Activated CD4-positive, alpha-beta T cell treated with anti-CD3 and anti-CD28 coated beads for 24 hours (primary cell): ENCODE measurements around the gene CHCHD6.

Source experiments
- DNase-seq, 2 donors: peaks; one replicate each; pipeline ENCODE4 v3.0.0-alpha.2; 2020; ENCODE audit warnings: low read depth in 2 of 2

The CHCHD6 gene

DNA sequence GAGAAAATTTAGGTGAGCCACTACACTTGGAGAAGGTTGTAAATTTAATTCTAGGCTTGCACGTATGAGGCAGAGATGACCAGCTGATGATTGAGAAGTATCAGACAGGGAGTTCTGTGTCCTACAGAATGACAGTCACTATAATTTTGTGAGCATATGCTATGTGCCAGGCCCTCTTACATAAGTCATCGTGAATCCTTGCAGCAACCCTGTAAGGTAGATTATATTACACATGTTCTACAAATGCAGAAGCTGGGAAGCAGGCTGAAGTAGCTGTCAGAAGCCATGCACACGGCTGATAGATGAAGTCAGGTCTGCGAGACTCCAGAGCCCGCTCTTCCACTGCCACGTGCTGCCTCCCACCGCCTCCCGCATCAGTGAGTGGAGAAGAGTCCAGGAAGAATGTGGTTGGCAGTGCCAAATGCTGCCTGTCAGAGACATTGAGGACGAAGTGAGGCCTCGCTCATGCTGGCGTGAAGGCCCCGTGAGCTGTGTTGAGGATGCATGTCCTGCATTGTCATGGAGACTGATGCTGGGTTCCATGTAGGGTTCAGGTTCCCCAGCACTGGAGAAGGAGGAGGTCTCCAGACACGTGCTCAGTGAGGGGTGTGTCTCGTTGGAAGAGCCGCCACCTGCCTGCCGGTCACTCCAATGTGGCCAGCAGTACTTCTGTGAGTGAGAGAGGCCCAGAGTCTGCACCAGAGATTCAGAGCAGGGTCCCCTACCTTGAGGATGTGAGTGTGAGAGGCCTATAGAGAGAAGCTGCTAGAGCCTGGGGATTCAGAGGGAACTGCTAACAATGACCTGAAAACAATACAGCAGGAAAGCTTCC lies 155.6 kb downstream of the CHCHD6 start:
- DNase-seq = no peak

DNA sequence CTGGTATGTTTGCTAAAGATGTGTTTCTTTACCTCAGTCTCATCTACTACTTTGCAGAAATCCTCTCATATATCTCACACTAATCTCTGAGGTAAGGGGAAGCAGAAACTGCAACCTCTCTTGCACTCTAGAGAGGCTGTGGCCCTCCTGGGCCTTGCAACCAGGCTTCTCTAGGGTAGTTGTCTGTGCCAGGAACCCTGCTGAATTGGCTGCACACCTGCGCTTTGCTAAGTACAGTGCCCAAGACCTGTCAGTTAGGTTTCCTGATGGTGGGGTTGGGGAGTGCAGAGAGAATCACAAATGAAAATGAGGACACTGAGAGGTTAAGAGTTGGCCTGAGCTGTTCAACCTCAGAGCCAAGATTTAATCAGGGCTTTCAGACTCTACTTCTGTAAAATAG lies 161.7 kb downstream of the CHCHD6 start:
- no peak for DNase-seq

DNA sequence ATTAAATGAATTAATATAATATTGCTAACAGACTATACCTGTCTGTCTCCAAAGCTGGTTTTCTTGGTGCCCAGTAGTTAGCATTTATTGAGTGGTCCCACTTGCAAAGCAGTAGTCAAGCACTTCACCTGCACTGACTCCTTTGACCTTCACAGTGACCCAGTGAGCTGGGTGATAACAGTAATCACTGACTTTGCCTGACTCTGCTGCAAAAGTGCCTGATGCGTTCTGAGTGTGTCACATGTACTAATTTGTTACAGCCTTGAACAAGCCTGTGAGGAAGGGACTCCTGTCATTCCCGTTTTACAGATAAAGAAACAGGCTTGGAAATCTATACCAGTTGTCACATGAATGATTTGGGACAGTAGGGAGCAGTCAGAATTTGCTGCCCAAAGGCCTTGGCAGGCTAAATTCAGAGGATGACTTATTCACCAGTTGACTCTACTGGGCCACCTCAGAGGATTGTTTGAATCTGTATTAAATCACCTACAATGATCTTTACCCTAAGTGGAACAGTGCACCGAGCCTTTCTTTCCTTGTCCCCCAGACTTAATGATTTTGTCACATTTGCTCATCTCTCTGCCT lies 162.2 kb downstream of the CHCHD6 start:
- no peak for DNase-seq

DNA sequence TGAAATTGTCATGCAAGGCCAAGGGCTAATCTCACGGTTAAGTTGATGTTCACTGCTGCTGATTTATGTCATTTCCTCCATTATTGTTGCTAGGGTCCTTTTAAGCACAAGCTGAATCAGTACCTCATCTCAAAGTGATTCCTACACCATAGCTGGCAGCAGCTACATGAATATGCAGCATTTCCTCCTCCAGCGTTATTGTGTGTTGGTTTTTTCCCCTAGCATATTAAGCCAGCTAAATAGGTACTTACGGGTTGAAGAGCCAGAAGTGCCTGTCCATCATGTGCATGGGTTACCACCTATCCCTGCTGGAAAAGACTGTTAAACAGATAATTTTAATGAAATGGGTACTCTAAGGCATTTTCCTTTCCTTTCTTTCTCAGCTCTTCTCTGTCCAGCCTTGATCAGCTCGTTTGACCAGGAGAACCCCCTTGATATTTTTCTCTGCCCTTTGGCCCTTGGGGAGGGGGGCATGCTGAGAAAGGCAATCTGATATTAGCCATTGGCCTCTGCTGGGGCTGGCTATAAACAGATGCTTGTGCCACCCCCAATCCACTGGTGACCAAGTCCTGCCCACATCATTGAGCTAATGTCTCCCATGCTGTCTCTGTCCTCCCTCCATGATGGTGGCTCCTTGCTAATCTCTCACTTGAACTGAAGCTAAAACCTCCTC lies 163.3 kb downstream of the CHCHD6 start:
- DNase-seq = no peak

DNA sequence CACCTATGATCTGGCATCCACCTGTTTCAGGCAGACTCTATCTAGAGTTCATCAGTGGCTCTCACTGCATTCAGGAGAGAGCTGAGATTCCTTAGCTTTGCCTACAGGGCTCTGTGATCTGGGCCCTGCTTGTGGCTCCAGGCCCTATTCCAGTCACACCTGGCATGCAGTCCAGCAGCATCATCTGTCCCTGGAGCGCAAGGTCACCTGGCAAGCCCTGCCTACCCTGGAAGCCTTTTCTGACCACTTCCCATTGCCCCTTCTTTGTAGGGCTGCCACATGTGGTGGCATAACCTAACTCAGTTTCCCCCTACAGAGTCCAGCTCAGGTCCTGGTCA lies 163.8 kb downstream of the CHCHD6 start:
- DNase-seq = no peak

DNA sequence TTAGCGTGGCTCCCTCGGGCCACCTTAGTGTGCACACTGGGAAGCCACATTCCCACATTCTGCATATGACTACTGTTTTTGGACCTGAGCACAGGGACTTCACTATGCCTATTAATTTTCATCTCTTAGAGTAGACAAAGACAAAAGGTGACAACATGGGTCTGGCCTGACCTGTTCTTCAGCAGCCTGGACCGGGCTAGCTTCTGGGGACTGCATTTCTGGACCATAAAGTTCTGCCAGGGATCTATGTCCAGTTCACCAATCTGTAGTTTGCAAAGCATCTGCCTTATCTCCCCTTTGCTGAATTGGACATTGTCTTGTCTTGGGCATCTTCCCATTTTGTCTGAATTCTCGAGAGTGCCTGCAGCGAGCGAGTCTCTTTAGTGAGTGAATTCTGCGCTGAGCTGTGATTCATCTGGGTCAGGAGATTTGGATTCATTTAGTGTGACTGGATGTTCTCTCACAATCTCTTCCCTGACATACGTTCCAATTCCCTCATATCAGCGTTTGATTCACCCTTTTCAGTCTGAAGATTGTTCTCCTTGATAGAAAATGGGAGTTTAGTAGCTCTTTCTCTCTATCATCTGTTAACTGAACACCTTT lies 166.7 kb downstream of the CHCHD6 start:
- no peak for DNase-seq

DNA sequence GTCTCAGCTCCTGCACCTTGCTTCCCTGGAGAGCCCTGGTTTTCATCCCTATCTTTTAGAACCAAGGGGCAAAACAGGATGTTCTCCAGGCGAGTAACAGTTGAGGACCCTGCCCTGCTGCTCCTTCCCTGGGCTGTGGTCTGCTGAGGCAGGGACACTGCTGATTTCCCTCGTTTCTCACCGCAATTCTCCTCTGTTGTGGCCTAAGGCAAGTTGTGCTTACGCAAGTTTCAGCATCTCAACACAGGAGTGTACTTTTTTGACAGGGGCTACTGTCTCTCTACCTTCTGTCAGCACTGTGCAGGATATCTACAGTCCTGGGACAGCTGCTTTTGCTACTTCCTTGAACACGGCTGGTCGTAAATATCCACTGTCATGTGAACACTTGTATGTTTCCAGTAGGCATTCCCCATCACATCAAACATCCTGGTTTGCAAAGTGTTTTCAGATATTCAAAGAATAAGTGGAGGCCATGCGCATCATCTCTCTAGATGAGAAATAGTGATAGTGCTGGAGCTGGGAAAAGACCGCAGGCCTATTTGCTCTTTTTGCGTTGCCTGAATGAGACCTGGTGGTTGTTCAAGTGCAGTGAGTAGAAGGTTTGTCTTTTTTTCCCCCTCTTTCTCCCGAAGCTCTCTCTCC lies 168.8 kb downstream of the CHCHD6 start:
- no peak for DNase-seq

DNA sequence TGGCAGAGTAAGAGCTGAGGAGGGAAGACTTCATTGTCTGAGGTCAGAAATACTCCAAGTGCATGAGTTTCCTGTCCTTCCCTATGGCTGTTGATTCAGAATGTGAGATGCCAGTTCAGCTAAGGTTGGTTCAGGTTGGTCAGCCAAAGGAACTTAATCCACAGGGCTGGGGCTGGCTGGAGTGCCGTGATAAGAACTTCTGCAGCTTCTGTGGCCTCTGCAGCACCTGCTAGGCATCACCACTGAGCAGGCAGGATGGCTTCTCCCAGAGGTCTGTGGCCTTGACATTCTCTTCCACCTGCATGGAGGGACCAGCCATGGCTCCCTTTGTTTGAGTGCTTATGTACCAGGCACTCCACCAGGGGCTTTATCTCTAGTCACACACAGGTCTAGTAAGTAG lies 169.4 kb downstream of the CHCHD6 start:
- no peak for DNase-seq

DNA sequence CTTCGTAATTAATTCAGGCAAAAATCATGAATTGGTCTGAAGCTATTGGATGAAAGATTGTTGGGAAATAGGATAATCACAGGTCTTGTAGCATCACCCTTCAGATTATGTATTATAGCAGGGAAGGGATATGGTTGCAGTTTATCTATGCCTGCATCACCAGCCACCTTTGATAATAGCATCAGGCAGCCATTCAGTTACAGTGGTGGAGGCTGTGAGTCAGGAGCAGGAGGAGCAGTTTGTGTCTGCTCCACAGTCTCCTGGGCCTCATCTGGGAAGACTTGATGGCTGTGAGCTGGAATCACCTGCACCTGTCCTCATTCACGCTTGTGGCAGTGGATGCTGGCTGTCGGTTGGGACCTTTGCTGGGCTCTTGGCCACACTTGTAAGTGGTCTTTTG lies 174.6 kb downstream of the CHCHD6 start:
- no peak for DNase-seq

DNA sequence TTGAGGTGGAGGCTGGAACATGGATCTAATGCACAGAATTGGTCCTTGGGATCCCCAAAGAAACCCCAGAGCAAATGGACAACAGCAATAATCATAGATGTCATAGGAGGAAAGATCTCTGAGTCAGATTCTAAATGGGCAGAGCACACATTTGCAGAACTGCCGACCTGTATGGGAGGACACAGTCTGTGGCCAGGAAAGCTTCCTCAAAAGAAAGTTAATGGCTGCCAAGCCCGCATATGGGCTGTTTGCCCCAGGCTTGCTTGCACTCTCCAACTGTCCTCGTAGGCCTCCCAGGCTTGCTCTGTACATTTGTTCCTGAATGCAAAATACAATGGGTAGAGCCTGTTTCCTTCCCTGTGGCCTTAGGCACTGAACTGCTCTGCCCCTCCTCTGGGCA lies 176.9 kb downstream of the CHCHD6 start:
- DNase-seq = no peak

DNA sequence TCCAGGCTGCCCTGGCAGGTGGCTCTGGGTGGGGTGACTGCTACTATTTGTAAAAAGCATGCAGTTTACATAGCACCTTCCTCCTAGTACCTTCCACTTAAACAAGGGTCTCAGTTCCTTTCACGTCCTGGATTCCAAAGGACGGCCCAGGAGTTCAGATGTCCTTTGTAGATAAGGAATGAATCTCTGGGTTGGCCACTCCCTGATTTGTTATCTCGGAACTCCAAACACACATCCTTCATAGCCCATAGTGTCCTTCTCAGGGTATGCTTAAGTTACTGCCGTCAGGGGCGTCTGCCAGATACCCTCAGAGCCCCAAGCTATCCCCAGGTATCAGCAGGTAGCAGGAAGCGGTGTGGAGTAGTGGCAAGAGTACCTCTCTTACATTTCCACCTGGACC lies 177.8 kb downstream of the CHCHD6 start:
- DNase-seq = no peak

DNA sequence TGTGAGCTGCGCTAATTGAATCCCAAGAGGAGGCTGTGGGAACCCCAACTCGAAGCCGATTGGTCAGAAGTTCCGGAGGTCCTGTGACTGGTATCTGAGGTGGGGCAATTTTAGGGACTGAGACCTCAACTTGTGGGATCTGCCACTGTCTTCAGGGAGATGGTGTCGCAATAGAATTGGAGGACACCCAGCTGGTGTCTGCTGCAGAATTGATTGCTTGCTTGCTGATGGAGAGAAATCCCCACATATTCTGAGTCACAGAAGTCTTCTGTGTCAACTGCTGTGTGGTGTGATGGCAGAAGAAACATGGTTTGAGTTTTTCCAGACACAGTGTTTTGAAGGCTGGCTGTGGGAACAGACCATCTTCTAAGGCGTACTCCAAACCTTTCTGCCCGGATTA lies 179.2 kb downstream of the CHCHD6 start:
- no peak for DNase-seq

DNA sequence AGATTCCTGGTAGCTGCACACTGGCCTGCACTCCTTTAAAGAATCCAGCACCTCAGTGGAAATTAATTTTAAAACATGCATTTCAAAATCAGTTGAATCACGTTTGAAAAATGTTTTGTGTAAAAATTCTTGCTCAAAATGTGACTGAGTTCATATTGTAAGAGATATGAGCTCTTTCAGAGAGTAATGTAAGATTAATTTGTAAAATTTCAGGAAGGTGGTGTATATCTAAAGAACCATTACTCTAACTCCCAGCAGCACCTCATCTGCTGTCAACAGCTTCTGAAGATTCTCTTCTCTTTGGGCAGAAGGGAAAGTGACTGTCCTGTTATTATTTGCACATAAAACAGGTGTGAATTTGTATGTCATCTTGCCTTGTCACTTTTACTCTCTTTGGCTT lies 181.4 kb downstream of the CHCHD6 start:
- no peak for DNase-seq

DNA sequence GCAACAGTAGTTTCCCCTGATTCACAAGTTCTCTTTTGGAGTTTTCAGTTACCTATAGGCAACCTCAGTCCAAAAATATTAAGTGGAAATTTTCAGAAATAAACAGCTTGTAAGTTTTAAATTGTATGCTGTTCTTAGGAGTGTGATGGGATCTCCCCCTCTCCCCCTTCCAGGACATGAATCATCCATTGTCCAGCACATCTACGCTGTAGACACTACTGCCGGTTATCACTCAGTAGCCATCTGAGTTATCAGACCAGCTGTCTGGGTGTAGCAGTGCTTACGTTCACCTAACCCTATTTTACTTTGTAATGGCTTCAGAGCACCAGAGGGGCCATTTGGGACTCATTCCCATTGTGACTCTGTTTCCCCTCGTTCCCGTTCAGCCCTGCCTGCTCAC lies 182.2 kb downstream of the CHCHD6 start:
- DNase-seq = no peak

DNA sequence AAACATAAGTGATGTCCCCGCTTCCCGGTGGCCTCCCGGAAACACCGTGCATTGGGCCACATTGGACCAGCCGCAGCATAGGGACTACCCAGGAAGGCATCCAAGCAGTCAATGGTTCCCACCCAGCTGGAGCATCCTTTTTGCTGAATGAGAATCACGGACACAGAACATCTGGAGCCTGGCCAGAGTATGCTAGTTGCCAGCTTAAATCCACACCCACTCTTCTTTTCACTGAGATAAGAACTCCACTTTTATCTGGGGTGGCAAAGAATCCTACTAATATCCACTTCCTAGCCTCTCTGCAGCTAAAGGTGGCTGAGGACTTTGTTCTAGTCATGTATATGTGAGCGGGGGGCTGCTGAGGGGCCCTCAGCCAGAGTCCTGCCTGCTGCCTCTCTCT lies 183.6 kb downstream of the CHCHD6 start:
- no peak for DNase-seq

DNA sequence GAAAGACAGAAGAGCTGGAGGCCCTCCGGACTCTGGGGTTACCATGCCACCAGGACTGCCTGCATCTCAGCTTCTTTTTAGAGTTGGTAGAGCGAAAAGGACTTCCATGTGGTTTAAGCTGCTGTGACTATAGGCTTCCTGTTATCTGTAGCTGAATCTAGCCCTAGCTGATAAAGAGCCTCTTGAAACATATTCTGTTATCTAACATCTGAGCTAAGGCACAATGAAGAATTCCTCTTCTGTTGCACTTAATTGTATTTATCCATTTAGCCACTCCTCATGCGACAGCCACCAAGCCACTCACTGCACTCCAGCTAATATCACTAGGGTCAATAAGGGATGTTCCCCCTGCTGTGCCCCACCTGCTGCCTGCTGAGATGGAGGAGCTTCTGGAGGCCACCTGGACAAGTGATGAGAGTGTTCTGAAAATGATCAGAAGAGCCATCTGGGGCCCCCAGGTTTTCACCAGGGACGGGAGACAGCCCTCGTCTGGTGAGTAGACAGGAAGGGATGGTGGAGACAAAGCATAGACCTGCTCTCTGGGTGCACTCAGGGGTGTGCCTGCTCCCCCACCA lies 184.2 kb downstream of the CHCHD6 start:
- DNase-seq = no peak

DNA sequence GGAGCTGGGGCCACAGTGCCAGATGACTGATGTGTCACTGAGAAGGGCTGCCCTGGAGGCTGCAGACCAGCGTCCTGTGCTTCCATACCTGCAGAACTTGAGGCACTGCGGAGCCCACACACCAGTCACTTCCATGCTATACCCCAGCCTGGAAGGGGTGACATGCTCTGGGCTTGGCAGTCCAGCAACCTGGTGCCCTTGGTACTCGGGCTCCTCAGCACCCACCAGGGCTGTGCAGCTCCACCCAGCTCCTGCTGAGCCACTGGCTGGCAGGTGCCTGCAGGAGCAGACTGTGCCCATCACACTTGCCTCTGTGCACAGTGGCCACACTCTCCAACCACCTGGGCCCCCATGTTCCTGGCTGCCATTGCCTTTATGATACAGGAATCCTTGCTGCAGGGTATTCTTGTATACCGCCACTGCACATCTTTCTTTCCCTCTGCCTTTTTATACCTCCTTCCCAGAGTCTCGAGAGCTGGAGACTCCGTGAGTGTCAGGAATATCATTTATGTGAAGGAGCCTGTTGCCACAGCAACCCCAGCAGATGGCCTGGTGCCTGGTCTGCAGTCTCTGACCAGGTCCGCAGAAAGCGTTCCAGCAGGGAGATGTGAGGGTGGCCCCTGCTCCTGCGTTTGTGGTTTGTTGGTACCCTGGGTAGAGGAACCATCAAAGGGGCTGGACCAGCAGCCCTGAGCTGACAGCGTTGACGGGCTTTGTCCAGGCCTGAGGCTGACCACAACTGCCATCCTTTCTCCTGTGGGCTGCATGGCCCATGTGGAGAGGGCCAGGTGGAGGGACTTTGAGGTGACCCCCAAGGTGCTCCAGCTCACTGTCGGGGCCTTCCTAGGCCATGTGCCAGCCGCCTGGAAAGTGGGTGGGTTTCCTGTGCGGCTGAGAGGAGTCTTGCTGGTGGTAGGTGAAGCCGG lies 185.5 kb downstream of the CHCHD6 start:
- no peak for DNase-seq

DNA sequence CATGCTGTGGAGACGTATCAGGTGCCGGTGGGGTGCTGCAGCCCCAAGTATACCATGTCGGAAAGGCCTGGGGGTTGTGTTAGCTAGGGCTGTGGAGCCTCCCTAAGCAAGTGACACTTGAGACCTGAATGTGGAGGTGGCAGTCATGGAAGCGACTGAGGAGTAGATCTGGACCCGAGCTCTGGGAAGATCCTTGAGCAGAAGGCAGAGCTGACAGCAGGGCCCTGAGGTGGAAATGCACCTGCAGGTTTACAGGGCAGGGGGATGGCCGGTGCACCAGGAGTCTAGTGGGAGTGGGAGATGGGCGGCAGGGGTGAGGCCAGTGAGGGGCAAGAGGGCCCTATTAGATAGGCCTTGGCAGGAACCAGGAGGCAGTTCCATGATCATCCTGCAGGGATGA lies 187.1 kb downstream of the CHCHD6 start:
- no peak for DNase-seq

DNA sequence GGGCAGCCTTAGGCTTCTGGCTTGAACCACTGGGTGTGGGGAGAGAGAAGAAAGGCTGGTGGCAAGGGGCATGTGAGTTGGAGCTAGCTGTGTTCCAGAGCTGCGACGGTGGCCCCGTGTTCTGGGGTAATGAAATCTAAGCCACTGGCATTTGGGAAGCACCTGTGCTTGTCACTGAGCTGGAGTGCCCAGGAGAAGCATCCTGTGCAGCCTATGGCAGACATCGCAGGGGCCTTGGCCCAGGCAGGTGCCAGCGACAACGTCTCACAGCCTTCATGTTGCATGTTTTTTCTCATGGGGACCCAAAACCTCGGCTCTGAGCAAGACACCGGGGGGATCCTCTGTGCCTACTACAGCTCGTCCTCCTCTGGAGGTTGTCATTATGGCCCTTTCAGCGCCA lies 187.8 kb downstream of the CHCHD6 start:
- no peak for DNase-seq

DNA sequence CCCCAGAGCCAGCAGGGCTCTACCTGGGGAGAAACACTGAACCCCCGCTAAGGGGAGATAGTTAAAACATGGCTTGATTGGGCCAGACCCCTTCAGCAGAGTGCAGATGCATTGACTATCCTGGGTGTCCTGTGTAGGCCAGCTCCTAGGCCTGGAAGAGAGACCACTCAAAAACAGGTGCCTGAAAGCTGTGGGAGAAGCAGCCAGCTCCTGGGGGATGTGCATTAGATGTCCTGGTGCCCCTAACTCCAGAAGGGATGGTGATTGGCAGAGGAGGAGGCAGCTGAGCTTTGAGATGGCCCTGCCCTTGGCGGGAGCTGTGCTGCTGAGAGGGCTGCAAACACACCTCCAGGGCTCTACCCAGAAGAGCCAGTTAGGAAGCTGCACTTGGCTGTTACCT lies 189.6 kb downstream of the CHCHD6 start:
- no peak for DNase-seq

DNA sequence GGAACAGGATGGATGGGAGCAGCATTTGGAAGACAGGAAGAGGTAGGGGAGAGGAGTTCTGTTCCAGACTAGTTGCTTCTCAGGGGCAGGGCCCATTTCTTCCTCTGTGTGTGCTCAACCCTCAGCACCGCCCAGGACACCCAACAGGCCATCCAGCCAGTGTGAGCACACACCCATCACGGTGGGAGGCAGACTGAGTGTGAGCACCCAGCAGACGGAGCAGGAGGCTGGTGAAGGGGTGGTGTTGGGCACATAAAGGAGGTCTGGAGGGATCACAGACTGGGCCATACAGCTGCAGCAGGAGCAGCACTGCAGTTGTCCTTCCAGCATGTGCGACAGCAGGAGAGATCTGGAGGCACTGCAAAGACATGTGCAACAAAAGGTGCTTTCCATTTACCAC lies 190.4 kb downstream of the CHCHD6 start:
- DNase-seq = no peak
